IgD-negative memory B cell (primary cell): ENCODE data around the gene FERMT1. TPM values are rescaled to one million over a fixed set of nuclear protein-coding genes. Genes with fewer than 3 reads are reported as not detected.
"Not testable (repeated sequence)": the region's sequence is repeated elsewhere in the genome, so short reads cannot be mapped to it uniquely, and the experiment has no call there.

ENCODE experiments used
- H3K27ac Mint-ChIP-seq, 3 donors: one replicate each; pipeline ENCODE4 v1.8.0; 2020 to 2022; ENCODE audit warnings: mild to moderate bottlenecking in 3 of 3, mixed read lengths in 3 of 3, moderate library complexity in 1 of 3
- H3K27me3 Mint-ChIP-seq: one replicate; pipeline ENCODE4 v1.8.0; 2021; ENCODE audit warnings: mixed read lengths
- H3K36me3 Mint-ChIP-seq: one replicate; pipeline ENCODE4 v1.8.0; 2020; ENCODE audit warnings: mild to moderate bottlenecking, mixed read lengths
- H3K4me1 Mint-ChIP-seq, 3 donors: one replicate each; pipeline ENCODE4 v1.8.0; 2020 to 2022; ENCODE audit warnings: mixed read lengths in 3 of 3, mild to moderate bottlenecking in 1 of 3
- H3K4me3 Mint-ChIP-seq, 4 donors: one replicate each; pipeline ENCODE4 v1.8.0; 2020 to 2022; ENCODE audit warnings: mild to moderate bottlenecking in 4 of 4, mixed read lengths in 4 of 4, moderate library complexity in 3 of 4
- H3K9me3 Mint-ChIP-seq, 3 donors: one replicate each; pipeline ENCODE4 v1.8.0; 2020 to 2021; ENCODE audit warnings: mixed read lengths in 3 of 3, mild to moderate bottlenecking in 1 of 3
- polyA plus RNA-seq: library from polyadenylated mRNA; unstranded; fragments of 300-500 nt; fragmentation: Illumina TruSeq; gene quantifications from one replicate; pipeline ENCODE4 v1.2.3, GENCODE V29; 2021

FERMT1 gene
- polyA plus RNA-seq, 1 donor from 2014 or later: not detected

DNA sequence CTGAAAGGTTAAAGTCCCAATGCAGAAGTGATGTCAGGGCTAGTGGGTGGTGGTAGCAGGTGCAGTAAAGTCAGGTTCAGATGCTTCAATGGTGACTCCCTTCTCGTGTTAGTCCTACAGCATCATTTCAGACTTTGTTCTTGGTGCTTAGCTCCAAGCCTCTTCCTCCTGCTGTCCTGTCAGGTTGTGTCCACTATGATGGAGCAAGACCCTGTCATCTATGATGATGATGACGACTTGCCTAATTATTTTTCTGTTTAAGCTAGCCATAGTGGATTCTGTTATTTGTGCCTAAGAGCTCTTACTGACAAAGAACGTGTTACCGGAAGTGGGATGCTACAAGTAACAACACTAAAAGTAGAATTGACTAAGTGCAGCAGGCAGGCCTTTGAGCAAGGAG is 5.0 kb upstream of the FERMT1 start:
- no peaks in the 10 kb centered on the region for H3K4me1 Mint-ChIP-seq

DNA sequence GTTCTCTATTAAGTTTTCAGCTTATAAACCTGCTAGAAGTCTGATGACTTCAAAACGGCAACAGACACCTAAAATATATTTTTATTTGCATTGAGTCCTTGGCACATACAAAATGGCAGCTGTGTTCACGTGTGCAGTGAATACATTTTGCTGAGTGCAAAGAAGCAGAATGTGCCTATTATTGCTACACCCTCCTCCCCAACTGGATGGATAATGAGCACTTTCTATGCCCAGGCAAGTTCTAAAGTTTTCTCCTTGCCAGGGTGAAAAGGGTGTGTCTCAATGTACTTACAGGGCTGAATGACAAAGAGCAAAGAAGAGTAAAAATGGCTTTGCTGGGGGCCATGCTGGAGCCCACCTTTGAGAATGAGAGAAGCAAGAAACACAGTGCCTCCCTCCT is 4.0 kb upstream of the FERMT1 start:
- H3K4me1 Mint-ChIP-seq: peaks cover 0 to 3% (median 2%) of the 10 kb centered on the region in 3 donors
- no peaks in the 10 kb centered on the region for H3K9me3 Mint-ChIP-seq
- no peaks in the 10 kb centered on the region for H3K36me3 Mint-ChIP-seq
- H3K27ac Mint-ChIP-seq: no peak overlapping the region
- peaks cover 27% of the 10 kb centered on the region for H3K27me3 Mint-ChIP-seq
- H3K4me3 Mint-ChIP-seq: no peak overlapping the region

More for the DNA sequence above, 5.0 kb upstream of the FERMT1 start:
- Mint-ChIP-seq H3K36me3 (no peaks in the 10 kb centered on the region), H3K27me3 (peaks cover 22% of the 10 kb centered on the region), H3K4me3 (no peak overlapping the region), H3K27ac (no peak overlapping the region), H3K9me3 (no peaks in the 10 kb centered on the region)

DNA sequence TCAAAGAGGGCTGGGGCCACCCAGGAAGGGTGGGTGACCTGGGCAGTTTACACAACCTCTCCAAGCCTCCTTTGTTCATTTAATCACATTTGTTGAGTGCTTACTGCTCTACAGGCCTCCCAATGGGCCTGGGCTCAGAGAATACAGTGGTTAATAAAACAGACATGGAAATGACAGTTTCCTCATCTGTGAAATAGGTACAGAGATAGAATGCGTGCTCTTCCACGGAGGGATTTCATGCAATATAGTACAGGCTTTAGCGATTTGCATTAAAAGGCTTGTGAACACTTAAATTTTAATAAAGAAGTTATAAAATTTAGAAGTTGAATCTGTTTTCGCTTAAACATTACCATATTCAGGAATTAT is 802 bp upstream of the FERMT1 start:
- H3K4me1 Mint-ChIP-seq: peaks cover 0 to 3% (median 2%) of the 10 kb centered on the region in 3 donors
- H3K4me3 Mint-ChIP-seq: peak overlapping the region in 1 of 4 donors; percentile 83
- no peaks in the 10 kb centered on the region for H3K9me3 Mint-ChIP-seq
- peaks cover 31% of the 10 kb centered on the region for H3K27me3 Mint-ChIP-seq
- H3K36me3 Mint-ChIP-seq: no peaks in the 10 kb centered on the region
- no peak overlapping the region for H3K27ac Mint-ChIP-seq

DNA sequence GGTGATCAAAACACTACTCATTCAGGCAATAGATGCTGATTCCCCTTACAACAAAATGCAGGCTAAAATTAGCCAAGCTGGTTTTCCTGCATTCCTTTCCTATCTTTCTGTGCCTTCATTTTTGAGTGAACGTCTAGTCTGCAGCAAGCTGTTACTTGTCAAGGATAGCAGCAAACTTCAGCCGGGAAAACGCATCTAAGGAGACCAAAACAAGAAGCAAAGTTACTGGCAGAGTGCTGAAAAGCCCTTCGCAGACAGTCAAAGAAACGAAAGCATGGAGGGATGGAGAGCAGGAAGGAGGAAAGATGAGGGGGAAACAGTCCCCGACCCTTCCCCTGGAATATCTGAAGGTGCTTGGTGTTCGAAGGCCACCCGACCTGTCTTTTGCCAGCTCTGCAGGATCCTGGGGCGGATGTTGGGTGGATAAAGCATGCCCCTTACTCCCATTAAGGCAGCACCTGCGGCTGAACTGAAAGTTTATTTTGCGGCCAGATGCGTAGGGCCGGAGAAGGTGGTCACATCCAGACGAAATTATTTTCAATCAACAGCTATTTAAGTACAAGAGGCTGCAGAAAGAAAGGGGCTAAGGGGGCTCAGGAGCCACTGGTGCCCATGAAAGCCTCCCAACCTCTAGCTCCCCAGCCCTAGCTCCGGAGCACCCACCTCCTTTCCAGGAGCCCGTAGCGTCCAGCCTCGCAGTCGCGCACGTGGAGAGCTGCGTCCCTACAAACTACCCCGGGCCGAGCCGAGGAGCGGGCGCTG is 538 bp downstream of the FERMT1 start:
- peaks cover 0 to 2% (median 0%) of the 10 kb centered on the region in 3 donors for H3K9me3 Mint-ChIP-seq
- peak overlapping the region in 2 of 4 donors; percentile 14 to 26 for H3K4me3 Mint-ChIP-seq
- H3K27me3 Mint-ChIP-seq: peaks cover 31% of the 10 kb centered on the region
- H3K27ac Mint-ChIP-seq: no peak overlapping the region
- no peaks in the 10 kb centered on the region for H3K36me3 Mint-ChIP-seq
- H3K4me1 Mint-ChIP-seq: peaks cover 0 to 3% (median 2%) of the 10 kb centered on the region in 3 donors

DNA sequence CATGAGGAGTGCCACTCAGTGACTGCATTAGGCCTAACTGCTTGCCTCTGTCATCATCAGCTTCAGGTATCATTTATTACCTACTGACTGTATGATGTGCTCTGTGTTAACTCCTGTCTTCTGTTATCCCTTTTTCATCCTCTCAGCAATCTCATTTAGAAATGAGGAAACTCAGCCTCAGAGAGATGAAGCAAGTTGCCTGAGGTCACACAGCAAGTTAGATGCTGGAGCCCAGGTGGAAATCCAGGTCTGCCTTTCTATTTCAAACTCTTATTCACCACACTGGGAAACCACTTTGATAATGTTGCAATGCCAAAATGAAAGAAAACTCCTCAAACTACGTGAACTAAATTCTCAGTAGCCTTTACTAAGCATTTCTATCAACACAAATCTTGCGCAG is 1.3 kb downstream of the FERMT1 start:
- Mint-ChIP-seq H3K9me3 (peaks cover 0 to 2% (median 0%) of the 10 kb centered on the region in 3 donors), H3K27ac (no peak overlapping the region), H3K27me3 (peaks cover 27% of the 10 kb centered on the region), H3K36me3 (no peaks in the 10 kb centered on the region), H3K4me1 (peaks cover 0 to 3% (median 2%) of the 10 kb centered on the region in 3 donors), H3K4me3 (no peak overlapping the region)

DNA sequence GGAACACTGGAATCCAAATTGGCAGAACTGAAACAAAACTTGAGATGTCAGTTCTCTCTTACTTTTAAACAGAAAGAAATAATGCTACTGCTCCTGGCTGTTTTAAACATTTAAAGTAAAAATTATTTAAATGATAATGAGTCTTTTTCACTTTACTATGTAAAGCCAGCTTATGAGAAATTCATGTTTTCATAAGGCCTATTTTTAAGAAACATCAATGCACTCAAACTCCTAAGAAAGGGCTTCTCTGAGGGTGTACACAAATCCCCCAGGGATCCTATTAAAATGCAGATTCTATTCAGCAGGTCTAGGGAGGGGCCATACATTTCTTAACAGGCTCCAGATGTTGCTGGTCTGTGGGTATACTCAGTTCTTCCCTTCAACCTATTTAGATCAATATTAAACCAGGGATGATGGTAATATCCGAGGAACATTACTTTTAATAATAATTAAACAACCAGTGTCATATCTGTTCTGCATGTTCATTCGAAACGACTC is 2.3 kb downstream of the FERMT1 start:
- Mint-ChIP-seq H3K9me3 (peaks cover 0 to 2% (median 0%) of the 10 kb centered on the region in 3 donors), H3K4me3 (no peak overlapping the region), H3K4me1 (peaks cover 0 to 3% (median 2%) of the 10 kb centered on the region in 3 donors), H3K27ac (no peak overlapping the region), H3K36me3 (no peaks in the 10 kb centered on the region), H3K27me3 (peaks cover 27% of the 10 kb centered on the region)

DNA sequence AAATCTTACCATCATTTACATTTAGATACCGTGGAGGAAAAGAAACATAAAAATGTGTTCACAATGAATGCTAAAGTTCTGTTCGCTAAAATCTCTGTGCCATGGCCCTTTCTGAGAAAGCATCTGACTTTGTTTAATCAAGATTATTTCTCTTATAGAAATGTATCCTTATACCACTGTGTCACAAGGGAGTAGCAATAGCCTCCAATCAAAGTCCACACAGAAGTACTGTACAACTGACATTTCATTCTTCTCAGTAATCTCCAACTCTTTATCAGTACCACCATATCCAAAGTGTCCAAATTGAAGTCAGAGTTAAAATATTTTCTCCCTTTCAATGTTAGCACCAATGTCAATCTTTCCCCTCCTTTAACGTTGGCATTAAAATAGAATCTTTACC is 6.1 kb downstream of the FERMT1 start:
- Mint-ChIP-seq H3K27me3 (peaks cover 4% of the 10 kb centered on the region), H3K36me3 (no peaks in the 10 kb centered on the region), H3K27ac (no peak overlapping the region)

DNA sequence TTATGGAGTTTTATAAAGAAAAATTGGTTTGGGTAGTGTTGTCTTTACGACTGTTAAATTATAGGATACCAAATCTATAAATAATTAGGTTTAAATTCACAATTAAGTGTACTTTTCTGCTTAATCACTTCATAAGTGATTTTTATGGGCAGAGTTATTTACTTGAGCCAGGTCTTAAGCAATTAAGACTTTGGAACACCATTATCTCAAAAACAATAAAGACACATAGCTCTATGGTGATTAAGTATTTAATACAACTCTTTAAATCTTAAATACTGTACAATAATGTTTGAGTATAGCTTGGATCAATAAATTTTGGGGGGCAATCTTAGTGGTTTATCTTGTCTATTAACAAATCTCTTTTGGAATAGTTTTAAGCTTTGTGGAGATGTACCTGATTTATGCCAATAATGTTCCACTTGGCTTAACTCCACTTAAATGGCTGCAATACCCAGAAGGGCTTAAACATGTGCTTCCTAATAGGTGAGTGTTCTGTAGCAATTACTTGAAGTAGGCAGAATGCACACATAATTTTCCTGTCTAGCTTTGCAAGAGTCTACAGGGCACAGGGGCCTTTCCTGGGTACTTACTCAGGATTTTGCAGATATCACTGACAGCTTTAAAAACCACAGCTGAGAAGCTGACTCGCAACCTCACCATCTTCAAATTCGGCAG is 7.5 kb downstream of the FERMT1 start:
- H3K4me3 Mint-ChIP-seq: no peak overlapping the region
- no peaks in the 10 kb centered on the region for H3K36me3 Mint-ChIP-seq
- H3K27me3 Mint-ChIP-seq: peaks cover 2% of the 10 kb centered on the region
- no peak overlapping the region for H3K27ac Mint-ChIP-seq
- H3K9me3 Mint-ChIP-seq: peaks cover 2 to 20% (median 5%) of the 10 kb centered on the region in 3 donors
- H3K4me1 Mint-ChIP-seq: no peaks in the 10 kb centered on the region

More for the DNA sequence above, 6.1 kb downstream of the FERMT1 start:
- no peak overlapping the region for H3K4me3 Mint-ChIP-seq
- no peaks in the 10 kb centered on the region for H3K4me1 Mint-ChIP-seq
- peaks cover 2 to 20% (median 5%) of the 10 kb centered on the region in 3 donors for H3K9me3 Mint-ChIP-seq

DNA sequence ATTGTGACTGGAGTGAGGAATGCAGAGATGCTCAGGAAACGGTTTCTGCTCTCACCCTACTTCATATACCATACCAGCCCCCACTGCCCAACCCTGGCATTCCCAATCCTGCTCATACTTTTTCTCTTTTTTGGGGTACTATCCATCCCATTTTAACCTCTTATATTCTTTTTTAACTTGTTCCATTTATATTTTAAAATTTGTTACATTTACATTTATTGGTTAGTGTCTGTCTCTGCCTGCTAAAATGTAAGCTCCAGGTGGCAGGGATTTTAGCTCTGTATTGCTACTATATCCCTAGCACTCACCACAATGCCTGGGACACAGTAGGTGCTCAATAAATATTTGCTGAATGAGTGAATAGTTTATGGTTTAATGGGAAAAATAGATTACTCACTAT is 8.1 kb downstream of the FERMT1 start:
- Mint-ChIP-seq H3K9me3 (peaks cover 4 to 20% (median 5%) of the 10 kb centered on the region in 3 donors), H3K36me3 (no peaks in the 10 kb centered on the region), H3K4me3 (no peak overlapping the region), H3K27me3 (no peaks in the 10 kb centered on the region), H3K27ac (no peak overlapping the region), H3K4me1 (no peaks in the 10 kb centered on the region)

DNA sequence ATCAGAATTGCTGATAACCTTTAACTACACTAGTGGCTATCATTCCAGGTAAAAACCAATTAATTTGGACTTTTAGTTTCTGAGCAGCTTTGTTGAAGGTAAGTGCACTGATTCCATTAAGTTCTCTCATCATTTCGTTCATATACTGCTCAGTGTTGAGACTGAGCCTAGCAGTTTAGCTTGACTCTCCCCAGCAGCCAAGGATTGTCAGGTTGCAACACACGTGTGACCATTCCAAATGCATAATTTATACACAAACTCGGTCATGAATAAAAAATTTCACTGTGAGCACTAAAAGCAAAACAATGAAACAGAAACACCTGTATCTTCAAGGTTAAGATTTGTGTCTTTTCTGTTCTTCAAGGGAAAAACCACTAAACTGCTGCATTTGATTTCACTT is 8.9 kb downstream of the FERMT1 start:
- Mint-ChIP-seq H3K4me1 (no peaks in the 10 kb centered on the region), H3K36me3 (peaks cover 3% of the 10 kb centered on the region), H3K27ac (no peak overlapping the region), H3K27me3 (no peaks in the 10 kb centered on the region), H3K9me3 (peaks cover 4 to 20% (median 5%) of the 10 kb centered on the region in 3 donors), H3K4me3 (no peak overlapping the region)

DNA sequence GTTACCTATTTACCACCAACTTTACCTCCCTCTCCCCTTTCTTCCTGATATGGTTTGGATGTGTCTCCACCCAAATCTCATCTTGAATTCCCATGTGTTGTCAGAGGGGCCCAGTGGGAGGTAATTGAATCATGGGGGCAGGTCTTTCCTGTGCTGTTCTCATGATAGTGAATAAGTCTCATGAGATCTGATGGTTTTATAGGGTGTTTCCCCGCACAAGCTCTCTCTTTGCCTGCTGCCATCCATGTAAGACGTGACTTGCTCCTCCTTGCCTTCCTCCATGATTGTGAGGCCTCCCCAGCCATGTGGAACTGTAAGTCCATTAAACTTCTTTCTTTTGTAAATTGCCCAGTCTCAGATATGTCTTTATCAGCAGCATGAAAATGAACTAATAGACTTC is 9.9 kb downstream of the FERMT1 start:
- H3K27ac Mint-ChIP-seq, H3K27me3 Mint-ChIP-seq, H3K4me1 Mint-ChIP-seq, H3K36me3 Mint-ChIP-seq, H3K4me3 Mint-ChIP-seq: not testable (repeated sequence)
- peaks cover 4 to 20% (median 5%) of the 10 kb centered on the region in 3 donors for H3K9me3 Mint-ChIP-seq

DNA sequence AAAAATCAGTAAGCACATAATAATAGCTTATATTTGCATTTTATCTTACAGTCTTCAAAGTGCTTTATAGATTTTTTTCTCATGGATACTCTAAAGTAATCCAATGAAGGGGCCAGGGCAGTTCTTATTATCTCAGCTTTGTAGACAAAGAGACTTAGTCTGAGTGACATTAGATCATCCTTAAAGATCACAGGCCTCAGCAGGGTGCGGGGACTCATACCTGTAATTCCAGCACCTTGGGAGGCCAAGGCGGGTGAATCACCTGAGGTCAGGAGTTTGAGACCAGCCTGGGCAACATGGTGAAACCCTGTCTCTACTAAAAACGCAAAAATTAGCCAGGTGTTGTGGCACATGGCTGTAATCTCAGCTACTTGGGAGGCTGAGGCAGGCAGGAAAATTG is 14.5 kb downstream of the FERMT1 start:
- peaks cover 1 to 4% (median 4%) of the 10 kb centered on the region in 3 donors for H3K9me3 Mint-ChIP-seq
- peaks cover 3% of the 10 kb centered on the region for H3K27me3 Mint-ChIP-seq
- no peaks in the 10 kb centered on the region for H3K4me1 Mint-ChIP-seq
- no peak overlapping the region for H3K4me3 Mint-ChIP-seq
- H3K27ac Mint-ChIP-seq: no peak overlapping the region
- H3K36me3 Mint-ChIP-seq: peaks cover 4% of the 10 kb centered on the region

DNA sequence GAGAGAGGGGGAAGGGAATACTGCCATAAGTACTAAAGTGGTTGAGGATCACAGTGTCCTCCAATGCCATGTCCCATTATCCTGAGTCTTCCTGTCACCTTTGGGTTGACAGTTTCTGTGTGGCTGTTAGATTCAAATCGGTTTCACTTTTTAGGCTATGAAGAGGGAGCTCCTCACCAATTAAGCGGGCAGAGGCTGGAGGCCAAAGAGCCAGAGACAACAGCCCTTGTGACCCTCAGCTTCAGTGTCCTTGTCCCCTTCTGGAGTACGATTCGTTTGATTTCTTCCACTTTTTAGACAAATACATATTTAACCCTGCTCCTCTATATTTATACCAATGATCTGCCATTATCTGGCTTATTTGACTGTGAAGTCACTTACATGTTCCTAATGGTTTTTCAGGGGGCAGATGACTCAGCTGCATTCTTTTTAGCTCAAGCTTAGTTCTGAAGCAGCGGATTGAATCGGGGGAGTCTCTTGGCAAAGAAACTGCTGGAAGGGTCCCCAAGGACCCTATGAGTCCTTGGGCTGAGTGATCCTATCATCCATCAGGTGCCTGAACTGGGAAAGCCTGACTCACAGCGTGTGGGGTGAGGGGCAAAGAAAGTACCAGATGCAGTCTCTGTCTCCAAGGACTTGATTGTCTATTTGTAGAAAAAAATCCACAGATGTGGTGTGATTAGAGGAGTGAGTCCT is 18.2 kb downstream of the FERMT1 start:
- H3K4me3 Mint-ChIP-seq: no peak overlapping the region
- no peak overlapping the region for H3K27ac Mint-ChIP-seq
- peaks cover 5% of the 10 kb centered on the region for H3K36me3 Mint-ChIP-seq
- H3K27me3 Mint-ChIP-seq: peaks cover 3% of the 10 kb centered on the region
- H3K9me3 Mint-ChIP-seq: no peaks in the 10 kb centered on the region
- H3K4me1 Mint-ChIP-seq: peaks cover 0 to 2% (median 0%) of the 10 kb centered on the region in 3 donors

DNA sequence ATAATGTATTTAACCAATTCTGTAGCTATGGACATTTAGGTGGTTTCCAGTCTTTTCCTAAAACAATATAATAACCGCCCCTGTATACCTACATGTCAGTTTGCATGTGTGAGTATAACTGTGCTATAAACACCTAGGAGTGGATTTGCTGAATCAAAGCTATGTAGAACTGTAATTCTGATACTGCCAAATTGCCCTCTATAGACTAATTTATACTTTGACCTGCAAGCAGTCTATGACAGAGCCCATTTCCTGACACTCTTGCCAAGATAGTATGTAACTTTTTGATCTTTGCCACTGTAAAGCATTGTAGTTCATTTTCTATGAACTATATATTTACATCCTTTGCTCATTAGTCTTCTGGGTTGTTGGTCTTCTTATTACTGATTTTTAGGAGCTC is 19.5 kb downstream of the FERMT1 start:
- Mint-ChIP-seq H3K9me3 (no peaks in the 10 kb centered on the region), H3K36me3 (peaks cover 2% of the 10 kb centered on the region), H3K27me3 (peaks cover 5% of the 10 kb centered on the region), H3K27ac (no peak overlapping the region), H3K4me3 (peak overlapping the region in 1 of 4 donors; percentile 13), H3K4me1 (peaks cover 0 to 2% (median 0%) of the 10 kb centered on the region in 3 donors)

DNA sequence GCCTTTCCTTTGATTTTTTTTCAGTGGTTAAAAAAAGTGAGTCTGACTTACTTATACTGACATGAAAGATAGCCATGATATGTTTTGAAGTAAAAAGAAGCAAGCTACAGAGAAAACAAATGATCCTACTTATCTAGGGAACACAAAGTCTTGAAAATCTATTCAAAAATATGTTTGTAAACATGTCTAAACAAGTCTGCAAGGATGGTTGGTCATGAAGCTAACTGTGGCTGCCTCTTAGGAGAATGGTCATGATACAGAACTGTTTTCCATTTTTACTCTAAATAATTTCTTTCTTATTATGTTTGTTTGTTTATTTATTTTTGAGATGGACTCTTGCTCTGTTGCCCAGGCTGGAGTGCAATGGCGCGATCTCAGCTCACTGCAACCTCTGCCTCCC is 21.5 kb downstream of the FERMT1 start:
- H3K36me3 Mint-ChIP-seq: peaks cover 3% of the 10 kb centered on the region
- peaks cover 9% of the 10 kb centered on the region for H3K27me3 Mint-ChIP-seq
- no peak overlapping the region for H3K4me3 Mint-ChIP-seq
- H3K9me3 Mint-ChIP-seq: no peaks in the 10 kb centered on the region
- peaks cover 0 to 2% (median 0%) of the 10 kb centered on the region in 3 donors for H3K4me1 Mint-ChIP-seq
- no peak overlapping the region for H3K27ac Mint-ChIP-seq
